T-helper 1 cell treated with Interleukin-12 subunit alpha and Interleukin-12 subunit beta and Interleukin-4 antibody, amounts not matched to agents 30 ng/mL and 1 ng/mL, for 36 hours (primary cell): Measurements from ENCODE around the gene NDRG3. TPM values are rescaled to one million over a fixed set of nuclear protein-coding genes. Genes with fewer than 3 reads are reported as not detected.
"Not testable (repeated sequence)": the region's sequence is repeated elsewhere in the genome, so short reads cannot be mapped to it uniquely, and the experiment has no call there.

Experiments
- intact Hi-C: fragments of 100-400 bp; cut with micrococcal nuclease; formaldehyde crosslinking; loops from one replicate; pipeline ENCODE4 v1.15.1; 2024
- total RNA-seq: library from RNA; stranded (reverse); gene quantifications from 2 replicates; pipeline ENCODE4 v1.2.3, GENCODE V29; 2022

The NDRG3 gene
- total RNA-seq, 1 donor from 2014 or later = 26.5 TPM

- intact Hi-C loops = no loop called here
These were observed 45.5 kb downstream of the NDRG3 start for GRCh38 chr20:36700438-36700837.

DNA sequence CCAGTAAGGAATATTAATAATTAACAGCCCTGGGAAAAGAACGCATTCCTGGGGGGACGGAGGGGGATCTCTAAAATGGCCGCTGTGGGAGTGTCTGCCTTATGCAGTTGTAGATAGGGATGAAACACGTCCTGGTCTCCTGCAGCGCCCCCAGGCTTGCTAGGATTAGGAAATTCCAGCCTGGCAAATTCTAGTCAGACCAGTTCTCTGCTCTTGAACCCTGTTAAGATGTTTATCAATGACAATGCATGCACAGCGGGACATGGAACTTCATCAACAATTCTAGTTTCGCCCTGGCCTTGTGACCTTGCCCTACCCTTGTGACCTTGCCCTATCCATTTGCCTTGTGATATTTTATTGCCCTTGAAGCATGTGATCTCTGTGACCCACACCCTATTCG is 50.4 kb downstream of the NDRG3 start:
- intact Hi-C loops = not testable (repeated sequence)

DNA sequence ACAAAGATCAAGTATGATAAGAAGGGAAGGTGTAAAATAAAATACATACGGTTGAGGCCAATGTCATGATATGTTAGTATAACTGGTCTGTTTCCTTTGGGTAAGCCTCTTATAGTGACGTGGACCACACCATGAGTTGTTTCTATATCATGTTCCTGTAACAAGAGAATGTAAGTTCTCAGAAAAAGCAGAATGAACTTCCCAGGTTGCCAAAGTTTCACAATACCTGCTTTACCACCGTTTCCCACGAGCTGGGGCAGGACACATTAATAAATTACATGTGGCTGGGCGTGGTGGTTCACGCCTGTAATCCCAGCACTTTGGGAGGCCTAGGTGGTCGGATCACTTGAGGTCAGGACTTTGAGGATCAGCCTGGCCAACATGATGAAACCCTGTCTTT is 57.3 kb downstream of the NDRG3 start:
- intact Hi-C loops = no loop called here

DNA sequence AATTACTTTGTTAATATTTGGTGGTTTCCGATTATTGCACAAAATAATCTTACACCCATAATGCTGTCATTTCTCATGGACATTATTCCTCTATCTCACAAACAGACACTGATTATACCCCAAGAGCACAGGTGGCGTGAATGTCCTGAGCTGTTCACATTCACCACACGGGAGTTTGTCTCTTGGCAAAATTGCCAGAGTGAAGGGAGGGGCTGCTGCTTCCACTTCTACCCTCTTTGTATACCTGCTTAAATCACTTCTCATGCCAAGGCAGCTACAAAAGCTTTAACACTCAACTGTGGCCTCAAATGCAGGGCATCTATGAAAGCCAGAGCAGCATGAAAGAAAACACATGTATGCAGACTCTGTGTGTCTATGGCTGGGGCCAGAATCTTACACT is 58.0 kb downstream of the NDRG3 start:
- intact Hi-C loops = no loop called here

DNA sequence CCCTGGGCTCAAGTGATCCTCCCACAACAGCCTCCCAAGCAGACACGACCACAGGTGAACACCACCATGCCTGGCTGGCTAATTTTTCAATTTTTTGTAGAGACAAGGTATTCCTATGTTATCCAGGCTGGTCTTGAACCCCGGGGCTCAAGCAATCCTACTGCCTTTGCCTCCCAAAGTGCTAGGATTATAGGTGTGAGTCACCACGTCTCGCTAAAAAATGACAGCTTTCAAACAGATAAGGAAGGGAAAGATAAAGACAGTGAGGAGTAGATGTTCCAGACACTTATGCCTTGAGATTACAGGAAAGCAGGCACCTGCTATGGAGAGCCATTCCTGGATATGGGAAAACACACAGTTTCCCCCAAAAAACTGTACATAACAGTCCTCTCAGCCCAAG is 58.9 kb downstream of the NDRG3 start:
- intact Hi-C loops = no loop called here

GRCh38 chr20:36686504-36686903 is 59.4 kb downstream of the NDRG3 start:
- intact Hi-C loops = no loop called here

DNA sequence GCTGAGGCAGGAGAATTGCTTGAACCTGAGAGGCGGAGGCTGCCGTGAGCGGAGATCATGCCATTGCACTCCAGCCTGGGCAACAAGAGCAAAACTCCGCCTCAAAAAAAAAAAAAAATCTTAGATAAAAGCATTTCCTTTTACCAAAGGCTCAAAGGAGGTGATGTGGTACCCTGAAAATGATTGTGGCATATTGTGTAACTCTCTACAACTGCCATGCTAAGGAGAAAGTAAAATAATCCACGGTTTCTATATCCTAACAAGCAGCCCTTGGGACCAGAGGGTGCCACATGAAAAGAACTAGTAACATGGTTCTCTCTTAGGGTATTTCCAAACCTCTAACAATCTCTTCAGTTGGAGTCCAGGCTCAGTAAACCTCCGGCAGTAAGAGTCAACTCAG is 61.1 kb downstream of the NDRG3 start:
- intact Hi-C loops = no loop called here

DNA sequence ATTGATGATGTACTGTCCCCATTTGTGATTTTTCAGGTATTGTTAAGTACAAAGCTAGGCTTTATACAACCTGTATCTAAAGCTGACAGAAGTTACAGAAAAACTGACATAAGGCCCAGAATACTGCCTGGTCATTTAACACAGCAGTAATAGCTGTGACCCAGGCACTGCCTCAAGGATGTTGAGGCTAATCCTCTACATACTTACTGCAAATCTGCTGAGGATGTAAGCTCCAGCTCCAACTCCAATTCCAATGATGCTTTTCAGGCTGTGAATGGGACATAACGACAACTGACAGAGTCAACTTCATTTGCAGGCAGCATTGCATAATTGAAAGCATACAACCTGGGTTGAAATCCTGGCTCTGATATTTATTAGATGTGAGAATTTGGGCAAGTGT is 63.6 kb downstream of the NDRG3 start:
- intact Hi-C loops = no loop called here

DNA sequence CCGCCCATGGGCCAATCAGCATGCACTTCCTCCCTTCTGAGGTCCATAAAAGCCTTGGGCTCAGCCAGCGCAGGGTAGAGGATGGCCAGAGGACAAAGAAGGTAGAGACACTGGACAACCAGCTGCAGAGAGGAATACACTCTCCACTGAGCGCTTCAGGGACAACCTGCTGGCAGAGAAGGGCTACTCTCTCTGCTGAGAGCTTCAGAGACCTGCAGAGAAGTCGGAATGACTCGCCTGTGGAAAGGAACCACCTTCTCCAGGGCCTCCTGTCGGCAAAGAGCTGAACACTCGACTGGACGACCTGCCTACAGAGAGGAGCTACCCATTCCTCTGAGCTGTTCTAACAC is 68.5 kb downstream of the NDRG3 start:
- intact Hi-C loops = no loop called here

- intact Hi-C loops = no loop called here
These were observed 69.0 kb downstream of the NDRG3 start for GRCh38 chr20:36676701-36677421.

DNA sequence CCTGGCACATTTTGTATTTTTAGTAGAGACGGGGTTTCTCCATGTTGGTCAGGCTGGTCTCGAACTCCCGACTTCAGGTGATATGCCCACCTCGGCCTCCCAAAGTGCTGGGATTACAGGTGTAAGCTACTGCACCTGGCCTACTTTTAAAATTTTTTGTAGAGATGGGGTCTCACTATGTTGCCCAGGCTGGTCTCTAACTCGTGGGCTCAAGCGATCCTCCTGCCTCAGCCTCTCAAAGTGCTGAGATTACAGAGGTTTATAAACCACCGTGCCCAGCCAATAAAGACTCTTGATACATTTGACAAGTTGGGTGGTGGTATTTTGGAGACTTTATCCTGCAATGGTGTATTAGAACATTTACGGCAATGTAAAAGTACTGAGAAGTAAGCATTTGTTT is 70.3 kb downstream of the NDRG3 start:
- intact Hi-C loops = not testable (repeated sequence)

- intact Hi-C loops = no loop called here
These were observed 72.9 kb downstream of the NDRG3 start for GRCh38 chr20:36672991-36673390.

DNA sequence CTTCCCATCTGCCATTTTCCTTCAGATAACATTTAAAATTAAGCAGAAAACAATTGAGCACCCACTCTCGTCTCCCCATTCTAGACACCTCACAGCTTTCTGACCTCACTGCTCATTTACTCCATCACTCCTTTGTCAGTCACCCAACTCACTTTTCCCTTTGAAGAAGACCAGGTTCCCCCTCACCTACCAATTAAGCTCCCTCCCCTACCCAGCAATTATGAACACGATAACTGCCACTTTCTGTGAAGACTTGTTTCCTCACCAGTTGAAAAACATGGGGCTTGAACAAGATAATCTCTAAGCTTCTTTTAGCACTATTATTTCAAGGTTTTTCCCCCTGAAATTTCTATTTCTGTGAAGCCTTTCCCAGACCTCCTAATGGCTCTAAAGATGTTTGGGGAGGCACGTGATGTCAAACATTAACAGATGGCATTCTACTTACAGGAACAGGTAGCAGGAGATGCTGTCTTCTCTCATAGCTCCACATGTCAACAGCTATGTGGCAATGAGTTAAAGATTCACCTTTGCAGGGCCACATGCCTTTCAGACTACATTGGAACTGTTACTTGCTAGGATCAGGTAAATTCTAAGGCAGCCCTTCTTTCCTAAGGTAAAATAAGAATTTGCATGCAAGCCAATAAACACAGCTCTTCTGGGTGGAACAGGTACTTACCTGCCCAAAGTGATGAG is 75.1 kb downstream of the NDRG3 start:
- intact Hi-C loops = no loop called here

DNA sequence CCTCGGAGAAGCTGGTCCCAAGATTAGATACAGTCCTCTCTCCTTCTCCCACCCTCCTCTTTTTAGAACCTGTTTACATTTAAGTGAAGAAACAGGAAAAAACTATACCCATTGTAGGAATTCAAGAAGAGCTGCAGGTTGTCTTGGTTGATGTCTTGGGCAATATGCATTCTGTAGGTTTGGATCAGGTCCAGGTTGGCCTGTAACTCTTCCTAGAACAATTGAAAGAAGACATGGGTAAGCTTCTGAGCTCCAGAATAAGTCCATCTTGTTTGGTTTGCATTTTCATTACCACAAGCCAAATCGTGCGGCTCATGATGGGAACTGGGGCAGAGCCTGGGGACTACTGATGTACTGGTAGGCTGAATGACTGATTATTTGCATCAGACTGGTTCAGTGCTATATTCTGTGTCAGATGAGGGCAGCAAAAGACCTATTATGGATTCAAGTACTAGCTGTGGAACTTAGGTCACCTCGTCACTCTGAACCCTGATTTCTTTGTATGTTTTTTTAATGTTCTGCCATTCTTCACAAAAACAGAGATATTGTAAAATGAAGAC is 79.6 kb downstream of the NDRG3 start:
- intact Hi-C loops = loop anchor here (1.0 kb wide), 1 partner anchor 88 kb away; no protein-coding TSS in a partner anchor

GRCh38 chr20:36663031-36663430 is 82.9 kb downstream of the NDRG3 start:
- intact Hi-C loops = no loop called here

GRCh38 chr20:36658300-36658699 is 87.6 kb downstream of the NDRG3 start:
- intact Hi-C loops = loop anchor here (1.0 kb wide), 1 partner anchor 12 kb away; the partner anchor contains the start of gene SLA2

DNA sequence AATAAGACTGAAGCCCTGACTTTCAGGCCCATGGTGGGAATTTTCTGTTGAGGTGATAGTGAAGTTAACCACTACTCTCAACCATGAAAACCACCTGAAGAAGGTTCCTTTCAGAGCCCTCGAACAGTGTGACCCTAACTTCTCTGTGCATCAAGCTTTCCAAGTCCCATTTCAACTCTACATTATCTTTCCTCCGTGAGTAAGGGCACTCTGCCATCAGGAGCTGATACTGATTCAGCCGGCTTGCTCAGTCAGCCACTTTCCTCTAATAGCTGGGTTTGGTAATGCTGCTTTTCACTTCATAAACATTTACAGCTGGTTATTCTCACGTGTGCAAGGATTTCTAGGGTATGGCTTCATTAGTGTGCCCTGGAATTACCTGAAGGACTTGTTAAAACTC is 89.2 kb downstream of the NDRG3 start:
- intact Hi-C loops = no loop called here

DNA sequence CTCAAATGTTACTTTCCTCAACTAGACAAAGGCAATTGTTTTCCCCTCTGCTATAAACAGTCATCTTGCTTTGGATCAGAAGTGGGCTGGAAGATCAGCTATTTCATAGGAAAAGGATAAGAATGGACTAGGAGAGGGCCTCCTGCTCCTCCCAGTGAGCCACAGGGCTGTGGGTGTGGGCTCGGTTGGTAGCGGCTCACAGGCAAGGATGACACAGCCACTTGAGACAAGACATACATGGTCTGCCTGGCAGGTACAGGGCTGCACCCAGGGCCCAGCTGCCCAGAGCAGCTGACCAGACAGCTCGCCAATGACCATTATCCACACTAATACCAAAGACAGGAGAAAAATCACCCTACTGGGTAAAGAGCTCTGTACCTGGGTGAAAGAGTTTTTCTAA is 90.9 kb downstream of the NDRG3 start:
- intact Hi-C loops = no loop called here

- intact Hi-C loops = no loop called here
These were observed 91.4 kb downstream of the NDRG3 start for GRCh38 chr20:36654506-36654905.

DNA sequence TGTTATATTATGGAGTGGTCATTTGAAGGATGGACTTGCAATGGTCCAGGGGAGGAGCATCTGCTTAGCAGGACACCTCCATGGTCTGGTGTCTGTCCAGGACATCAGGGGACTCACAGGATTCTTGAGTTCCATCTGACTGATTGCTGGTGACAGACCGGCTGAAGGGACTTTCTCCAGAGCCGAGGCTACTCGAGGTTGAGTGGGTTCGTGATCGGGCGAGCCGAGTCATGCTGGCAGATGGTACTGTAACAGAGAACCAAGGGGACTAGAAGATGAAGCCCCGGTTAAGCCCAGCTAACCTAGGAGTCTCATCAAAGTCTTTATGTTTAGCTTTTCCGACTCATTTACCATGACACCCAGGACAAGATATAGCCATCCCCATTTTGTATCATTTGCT is 92.4 kb downstream of the NDRG3 start:
- intact Hi-C loops = no loop called here

- intact Hi-C loops = loop anchor here (5.0 kb wide), 1 partner anchor 530 kb away; the partner anchor contains the start of genes MROH8 and RPN2
These were observed 98.4 kb downstream of the NDRG3 start for GRCh38 chr20:36647196-36648121.
